GM12892 (cell line): ENCODE data around the gene RPL28.
A peak's percentile ranks its signal among the peaks of the same experiment; 100 is the strongest.
"Not testable (repeated sequence)": the region's sequence is repeated elsewhere in the genome, so short reads cannot be mapped to it uniquely, and the experiment has no call there.

Source experiments
- DNase-seq: peaks from one replicate; pipeline ENCODE4 v3.0.0; 2011; ENCODE audit not compliant: insufficient read length
- FAIRE-seq: peaks from 2 replicates; lab custom pipeline; 2011; peaks lifted over from hg19 to GRCh38; lab: Jason Lieb, UNC
- POLR2A ChIP-seq: IDR thresholded peaks from 2 replicates; pipeline ENCODE4 v1.6.1; 2011; ENCODE audit warnings: low read depth, low read length, control low read depth
- POLR2AphosphoS5 ChIP-seq: IDR thresholded peaks from 2 replicates; pipeline ENCODE4 v1.6.1; 2011; ENCODE audit warnings: low read depth, low read length, control low read depth
- TAF1 ChIP-seq: IDR thresholded peaks from 2 replicates; pipeline ENCODE4 v1.6.1; 2011; ENCODE audit warnings: low read depth, mild to moderate bottlenecking, control low read depth, low read length, borderline replicate concordance

Gene RPL28

DNA sequence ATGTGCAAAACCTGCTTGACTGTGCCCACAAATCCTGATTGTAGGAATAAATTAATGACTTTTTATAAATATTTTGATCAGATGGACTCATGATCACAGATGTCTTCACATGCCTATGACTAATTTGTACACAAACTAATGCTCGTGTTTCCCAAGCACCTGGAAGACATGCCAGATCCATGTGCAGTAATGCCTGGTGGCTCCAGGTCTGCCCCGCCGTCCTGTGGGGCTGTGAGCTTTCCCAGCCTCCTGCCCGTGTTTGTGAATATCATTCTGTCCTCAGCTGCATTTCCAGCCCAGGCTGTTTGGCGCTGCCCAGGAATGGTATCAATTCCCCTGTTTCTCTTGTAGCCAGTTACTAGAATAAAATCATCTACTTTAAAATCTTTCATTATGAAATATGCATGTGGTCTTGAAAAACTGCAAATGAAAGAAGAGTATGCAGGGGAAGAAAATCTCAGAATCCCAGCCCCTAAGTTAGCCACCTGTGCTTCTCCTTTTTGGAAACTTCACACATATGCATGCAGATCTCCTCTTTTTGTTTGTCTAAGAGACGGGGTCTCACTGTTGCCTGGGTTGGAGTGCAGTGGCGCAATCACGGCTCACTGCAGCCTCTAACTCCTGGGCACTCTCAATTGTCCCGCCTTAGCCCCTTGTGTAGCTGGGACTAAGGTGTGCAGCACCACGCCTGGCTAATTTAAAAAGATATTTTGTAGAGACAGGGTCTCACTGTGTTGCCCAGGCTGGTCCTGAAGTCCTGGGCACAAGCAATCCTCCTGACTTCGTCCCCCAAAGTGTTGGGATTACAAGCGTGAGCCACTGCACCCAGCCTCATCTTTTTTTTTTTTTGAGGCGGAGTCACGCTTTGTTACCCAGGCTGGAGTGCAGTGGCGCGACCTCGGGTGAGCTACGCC, 6.2 kb downstream of the RPL28 start:
- no peak for FAIRE-seq
- TF ChIP-seq POLR2A (0 out of 2 replicates have a peak, but pooled peaks have one; percentile 1), TAF1 (no peak)
- no peak for DNase-seq

DNA sequence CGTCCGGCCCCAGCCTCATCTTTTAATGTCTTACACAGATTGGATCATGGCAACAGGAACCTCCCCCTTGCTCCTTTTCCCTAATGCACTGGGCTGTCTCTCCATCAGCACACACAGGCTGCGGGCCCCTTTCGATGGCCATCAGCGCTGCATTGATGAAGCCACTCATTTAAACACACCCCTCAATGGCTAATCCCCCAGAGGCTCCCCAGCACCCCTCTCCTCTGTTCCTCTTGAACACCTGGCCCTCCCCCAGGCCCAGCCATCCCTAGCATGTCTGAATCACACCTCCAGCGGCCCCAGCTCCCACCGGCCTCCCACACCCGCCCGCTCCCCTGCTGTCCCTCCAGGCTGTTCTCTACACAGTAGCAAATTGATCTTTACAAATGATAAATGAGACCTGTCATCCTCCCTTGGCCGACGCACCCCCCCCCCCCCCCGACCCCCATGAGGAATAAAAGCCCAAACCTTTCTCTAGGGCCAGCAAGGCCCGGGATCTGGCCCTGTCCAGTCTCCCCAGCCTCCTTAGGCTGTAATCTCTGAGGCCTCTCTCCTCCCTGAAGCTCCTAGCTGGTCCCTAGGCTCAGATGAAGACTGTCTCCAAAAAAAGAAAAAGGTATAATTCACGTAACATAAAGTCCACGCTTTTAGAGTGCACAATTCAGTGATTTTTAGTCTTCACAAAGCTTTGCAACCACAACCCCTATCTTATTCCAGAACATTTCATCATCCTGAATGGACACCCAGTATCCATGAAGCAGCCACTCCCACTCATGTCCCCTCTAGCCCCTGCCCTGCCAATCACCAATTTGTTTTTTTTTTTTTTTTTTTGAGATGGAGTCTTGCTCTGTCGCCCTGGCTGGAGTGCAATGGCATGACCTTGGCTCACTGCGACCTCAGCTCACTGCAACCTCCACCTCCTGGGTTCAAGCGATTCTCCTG, 7.4 kb downstream of the RPL28 start:
- TF ChIP-seq POLR2AphosphoS5 (no peak), TAF1 (no peak), POLR2A (no peak)
- DNase-seq (no peak), FAIRE-seq (no peak)

DNA sequence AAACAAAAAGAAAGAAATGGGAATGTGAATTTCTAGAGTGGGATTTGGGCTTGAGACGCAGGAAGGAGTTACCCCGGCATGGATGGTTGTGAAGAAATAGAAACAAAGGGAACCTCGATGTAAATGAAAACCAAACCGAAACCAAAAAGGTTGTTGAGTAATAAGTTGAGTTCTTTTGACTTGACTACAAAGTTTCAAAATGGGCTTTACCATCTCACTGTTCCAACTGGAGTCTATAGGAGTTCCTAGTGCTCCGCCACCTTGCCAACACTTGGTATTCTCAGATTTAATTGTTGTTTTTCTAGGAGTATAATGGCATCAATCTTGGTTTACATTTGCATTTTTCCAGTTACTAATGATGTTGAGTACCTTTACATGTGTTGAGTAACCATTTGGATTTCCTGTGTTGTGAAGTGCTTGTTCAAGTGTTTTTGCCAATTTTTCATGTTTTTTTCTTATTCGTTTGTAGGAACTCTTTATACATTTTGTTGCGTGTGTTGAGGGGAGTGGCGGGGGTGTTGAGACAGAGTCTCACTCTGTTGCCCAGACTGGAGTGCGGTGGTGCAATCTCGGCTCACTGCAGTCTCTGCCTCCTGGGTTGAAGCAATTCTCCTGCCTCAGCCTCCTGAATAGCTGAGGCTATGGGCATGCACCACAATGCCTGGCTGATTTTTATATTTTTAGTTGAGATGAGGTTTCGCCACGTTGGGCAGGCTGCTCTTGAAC, 12.6 kb downstream of the RPL28 start:
- DNase-seq (no peak), FAIRE-seq (peak; percentile 88)
- TF ChIP-seq TAF1: no peak
- no peak for TF ChIP-seq POLR2AphosphoS5
- no peak for TF ChIP-seq POLR2A

DNA sequence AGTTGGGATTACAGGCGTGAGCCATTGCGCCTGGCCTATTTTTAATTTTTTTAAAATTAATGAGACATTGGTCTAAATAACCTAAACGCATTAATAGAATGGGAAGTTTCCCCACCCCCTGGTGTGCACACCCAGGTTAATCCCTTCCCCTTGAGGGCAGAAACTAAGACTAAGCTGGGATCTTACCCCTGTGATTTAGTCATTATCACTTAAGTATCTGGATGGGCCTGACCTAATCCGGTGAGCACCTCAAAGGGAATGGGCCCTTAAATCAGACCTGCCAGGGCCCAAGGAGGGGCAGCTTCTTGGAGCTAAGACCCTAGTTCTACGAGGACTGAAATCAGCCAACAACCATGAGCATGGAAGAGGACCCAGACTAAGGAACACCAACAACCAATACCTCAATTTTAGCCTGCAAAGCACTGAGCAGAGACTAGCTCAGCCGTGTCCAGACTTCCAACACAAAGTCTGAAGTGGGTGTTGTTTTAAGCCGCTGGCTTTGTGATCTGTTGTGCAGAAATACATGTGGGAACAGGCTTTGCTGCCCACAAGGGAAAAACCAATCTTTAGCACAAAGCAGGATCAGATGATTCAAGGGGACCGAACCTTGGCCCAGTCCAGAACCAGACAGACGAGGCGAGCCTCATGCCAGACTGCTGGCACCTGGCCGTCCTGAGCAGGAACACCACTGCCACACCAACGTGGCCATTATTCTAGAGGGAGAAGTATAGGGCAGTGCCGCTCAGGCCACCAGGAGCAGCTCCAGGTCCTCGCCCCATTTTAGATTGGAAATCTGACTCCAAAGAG, 14.8 kb downstream of the RPL28 start:
- no peak for FAIRE-seq

DNA sequence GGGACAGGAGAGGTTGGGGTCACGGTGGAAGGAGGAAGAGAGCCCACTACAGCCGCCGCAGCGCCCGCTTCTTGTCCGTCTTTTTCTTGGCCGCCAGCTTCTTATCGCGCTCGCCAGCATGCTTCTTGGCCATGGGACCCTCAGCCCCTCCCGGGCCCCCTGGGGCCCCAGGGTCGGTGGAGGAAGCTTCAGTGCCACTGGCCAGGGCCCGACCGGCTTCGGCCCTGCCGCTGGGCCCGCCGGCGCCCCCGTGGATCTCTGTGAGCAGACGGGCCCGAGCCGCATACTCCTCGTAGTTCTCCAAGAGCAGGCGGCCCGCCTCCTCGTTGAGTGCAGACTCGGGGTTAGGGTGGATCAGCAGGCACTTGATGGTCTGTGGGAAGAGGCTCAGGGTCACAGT, 15.7 kb downstream of the RPL28 start:
- not testable (repeated sequence) for DNase-seq, FAIRE-seq

More for the DNA sequence above, 14.8 kb downstream of the RPL28 start:
- no peak for TF ChIP-seq TAF1
- no peak; the same call in 1 of the 2 replicates for TF ChIP-seq POLR2AphosphoS5
- no peak; the same call in 1 of the 2 replicates for TF ChIP-seq POLR2A
- no peak for DNase-seq

DNA sequence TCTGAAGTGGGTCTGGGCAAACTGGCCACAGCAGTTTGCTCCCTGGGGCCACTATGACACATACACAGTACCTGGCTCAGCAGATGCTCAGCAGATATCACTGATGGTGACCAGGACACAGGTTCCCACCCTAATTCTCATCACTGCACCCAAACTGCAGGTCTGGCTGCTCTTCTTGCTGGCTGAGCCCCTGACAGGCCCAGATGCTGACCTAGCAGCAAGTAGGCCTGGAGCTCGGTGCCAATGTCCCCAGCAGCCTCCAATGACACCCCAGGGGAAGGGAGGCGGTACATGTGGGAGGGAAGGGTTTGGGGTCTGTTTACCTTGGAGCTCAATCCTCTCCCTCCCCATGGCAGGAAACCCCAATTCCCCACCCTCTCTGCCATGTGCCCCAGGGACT, 16.8 kb downstream of the RPL28 start:
- FAIRE-seq: no peak

DNA sequence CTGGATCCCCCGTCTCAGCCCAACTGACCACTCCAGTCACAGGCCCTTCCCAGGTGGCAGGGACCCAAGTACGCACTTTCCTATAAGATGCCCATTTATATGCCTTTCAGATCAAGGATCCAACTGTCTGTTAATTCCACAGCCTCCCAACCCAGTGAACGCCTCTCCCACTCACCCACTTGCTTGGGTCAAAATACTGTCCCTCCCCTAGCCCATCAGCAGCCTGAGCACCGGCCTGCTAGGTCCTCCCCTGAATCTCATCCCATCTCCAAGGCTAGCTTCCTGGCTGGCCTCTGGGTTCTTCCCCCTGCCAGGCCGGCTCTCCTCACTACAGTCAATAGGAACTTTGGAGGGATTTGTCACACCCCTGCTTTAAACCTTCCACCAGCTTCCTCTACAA, 19.9 kb downstream of the RPL28 start:
- TF ChIP-seq POLR2AphosphoS5 (peak; percentile 32; the same call in 1 of the 2 replicates), POLR2A (no peak)
- no peak for DNase-seq
- FAIRE-seq: no peak

More for the DNA sequence above, 16.8 kb downstream of the RPL28 start:
- TF ChIP-seq TAF1: no peak
- no peak for DNase-seq

DNA sequence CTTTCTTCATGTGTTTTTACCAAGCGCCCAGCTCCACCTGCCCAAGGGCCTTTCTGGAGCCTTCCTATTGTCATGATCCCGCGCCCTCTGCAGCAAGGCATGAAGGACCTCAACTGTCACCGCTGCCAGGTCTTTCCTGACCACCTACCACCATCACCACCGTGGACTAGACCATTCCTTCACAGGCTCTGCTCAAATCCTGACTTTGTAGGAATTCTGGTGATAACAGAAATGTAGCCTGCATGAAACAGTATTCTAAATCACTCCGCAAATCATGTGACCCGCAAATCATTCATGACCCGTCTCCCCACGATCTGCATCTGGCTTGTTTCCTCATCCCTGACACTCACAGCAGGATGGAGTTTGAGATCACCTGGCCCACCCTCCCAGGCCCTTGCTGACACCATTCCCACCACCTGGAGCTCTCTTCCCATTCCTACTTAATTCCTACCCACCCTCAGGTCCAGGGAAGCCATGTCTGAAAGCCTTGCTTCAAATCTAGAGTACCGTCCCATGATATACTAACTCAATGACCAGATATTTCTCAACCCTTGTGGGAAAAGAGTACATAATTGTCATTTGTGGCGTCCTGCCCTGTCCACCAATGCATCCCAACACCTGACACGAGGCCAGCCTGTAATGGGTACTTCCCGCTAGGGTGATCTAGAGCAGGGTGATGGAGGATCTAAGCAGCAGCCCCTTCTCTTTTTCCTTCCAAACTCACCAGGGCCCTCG, 20.5 kb downstream of the RPL28 start:
- no peak for DNase-seq
- no peak for FAIRE-seq
- TF ChIP-seq POLR2A: no peak
- TF ChIP-seq TAF1: no peak
- TF ChIP-seq POLR2AphosphoS5: no peak

DNA sequence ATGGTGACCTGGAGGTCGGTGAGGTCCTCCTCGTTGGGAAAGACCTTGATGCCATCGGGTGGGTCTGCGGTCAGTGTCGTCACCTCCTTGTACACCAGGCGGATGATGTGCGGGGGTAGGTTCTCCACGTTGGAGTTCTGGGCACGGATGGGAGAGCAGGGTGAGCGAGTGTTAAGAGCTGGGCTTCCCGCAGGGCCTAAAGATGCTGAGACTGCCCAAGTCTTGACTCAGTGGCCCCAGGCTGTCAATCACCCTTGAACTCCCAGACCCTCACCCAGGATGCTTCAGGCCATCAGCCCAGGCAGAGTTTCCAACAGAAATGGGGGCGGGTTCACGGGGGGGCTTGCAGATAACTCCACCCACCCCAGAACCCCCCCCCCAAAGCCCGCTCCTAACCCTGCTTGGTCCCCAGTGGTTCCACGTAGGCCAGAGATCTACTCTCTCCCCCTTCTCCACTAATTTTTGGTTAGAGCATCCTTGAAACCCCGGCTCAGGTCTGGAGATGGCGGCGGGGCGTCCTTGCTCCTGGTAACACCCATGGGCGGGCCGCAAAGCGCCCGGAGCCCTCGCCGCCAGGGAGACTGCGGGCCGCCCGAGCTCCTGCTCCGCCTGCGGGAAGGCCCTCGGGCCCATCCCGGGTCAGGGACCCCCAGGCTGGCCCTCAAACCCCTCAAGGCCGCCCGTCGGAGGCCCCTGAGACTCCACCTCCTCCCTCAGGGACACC, 21.3 kb downstream of the RPL28 start:
- DNase-seq (peak; percentile 53), FAIRE-seq (no peak)
- TF ChIP-seq POLR2A (no peak), POLR2AphosphoS5 (no peak), TAF1 (no peak)

DNA sequence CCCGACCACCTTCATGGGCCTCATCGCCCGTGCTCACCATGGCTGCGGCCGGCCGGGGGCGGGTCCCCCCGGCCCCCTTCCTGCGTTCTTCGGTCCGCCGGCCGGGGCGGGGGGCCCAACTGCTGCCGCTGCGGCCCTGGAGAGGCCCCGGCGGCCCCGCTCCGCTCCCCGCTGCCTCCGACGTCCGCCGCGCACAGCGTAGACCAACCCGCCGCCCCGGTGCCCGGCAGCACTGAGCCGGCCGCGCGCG, 21.7 kb downstream of the RPL28 start, which contains the start of gene UBE2S:
Gene UBE2S (minus strand): TSS at position 239 of the 250 bp plus-strand sequence. CDS start 199 bp downstream, at position 40.
- not testable (repeated sequence) for FAIRE-seq, DNase-seq
- TF ChIP-seq TAF1: peak; percentile 89
- peak; percentile 97 for TF ChIP-seq POLR2A
- peak; percentile 97 for TF ChIP-seq POLR2AphosphoS5
